ENCODE measurements around the gene GIGYF2. TPM values are rescaled to one million over a fixed set of nuclear protein-coding genes. Genes with fewer than 3 reads are reported as not detected.

Gene GIGYF2
- total RNA-seq, 1 experiment from 2014 or later = 71.1 TPM

- TF ChIP-seq CTCF (IDR thresholded peaks at IDR 0.05; ENCODE audit: unreplicated experiment) = no peak
- no peaks in the 10 kb centered on the region for H3K36me3 Mint-ChIP-seq (ENCODE audit: insufficient read depth, unreplicated experiment)
- H3K4me1 Mint-ChIP-seq (ENCODE audit: insufficient read depth, unreplicated experiment) = no peaks in the 10 kb centered on the region
- intact Hi-C loops (cut with micrococcal nuclease) = no loop called here
- ChIA-PET CTCF (interaction anchor here (0.6 to 0.7 kb wide), 2 partner anchors 14 to 1130 kb away, joined by 3 to 4 read pairs; no protein-coding TSS in a partner anchor), POLR2A (no interaction called here)
- no TSS peak for BruUV-seq (replicated peaks)
- no peaks in the 10 kb centered on the region for H3K9me3 Mint-ChIP-seq (ENCODE audit: unreplicated experiment)
- H3K27ac Mint-ChIP-seq (ENCODE audit: low read depth, unreplicated experiment) = no peak overlapping the region
- no peaks in the 10 kb centered on the region for H3K27me3 Mint-ChIP-seq (ENCODE audit: insufficient read depth, unreplicated experiment)
- no peak overlapping the region for H3K4me3 Mint-ChIP-seq (ENCODE audit: unreplicated experiment)
- DNase-seq (ENCODE audit: unreplicated experiment) = no peak
These were observed 41.7 kb upstream of the GIGYF2 start for GRCh38 chr2:232655392-232655791.

GRCh38 chr2:232658217-232658785, 38.8 kb upstream of the GIGYF2 start:
- Mint-ChIP-seq H3K4me3 (ENCODE audit: unreplicated experiment) (no peak overlapping the region), H3K9me3 (ENCODE audit: unreplicated experiment) (no peaks in the 10 kb centered on the region), H3K36me3 (ENCODE audit: insufficient read depth, unreplicated experiment) (no peaks in the 10 kb centered on the region), H3K27ac (ENCODE audit: low read depth, unreplicated experiment) (no peak overlapping the region), H3K4me1 (ENCODE audit: insufficient read depth, unreplicated experiment) (no peaks in the 10 kb centered on the region), H3K27me3 (ENCODE audit: insufficient read depth, unreplicated experiment) (no peaks in the 10 kb centered on the region)
- peak; percentile 43 for DNase-seq (ENCODE audit: unreplicated experiment)
- ChIA-PET CTCF (no interaction called here), POLR2A (interaction anchor here (0.6 to 0.7 kb wide), 2 partner anchors 36 to 166 kb away, joined by 3 read pairs; no protein-coding TSS in a partner anchor)
- intact Hi-C loops (cut with micrococcal nuclease) = no loop called here
- no TSS peak for BruUV-seq (replicated peaks)
- TF ChIP-seq CTCF (IDR thresholded peaks at IDR 0.05; ENCODE audit: unreplicated experiment) = no peak

- ChIA-PET CTCF (interaction anchor here (0.6 kb wide), 1 partner anchor 14 kb away, joined by 3 read pairs; no protein-coding TSS in a partner anchor), POLR2A (interaction anchor here (0.7 kb wide), 1 partner anchor 11 kb away, joined by 5 read pairs; no protein-coding TSS in a partner anchor)
- no peaks in the 10 kb centered on the region for H3K4me1 Mint-ChIP-seq (ENCODE audit: insufficient read depth, unreplicated experiment)
- TF ChIP-seq CTCF (IDR thresholded peaks at IDR 0.05; ENCODE audit: unreplicated experiment) = no peak
- H3K27me3 Mint-ChIP-seq (ENCODE audit: insufficient read depth, unreplicated experiment) = no peaks in the 10 kb centered on the region
- DNase-seq (ENCODE audit: unreplicated experiment) = no peak
- H3K27ac Mint-ChIP-seq (ENCODE audit: low read depth, unreplicated experiment) = no peak overlapping the region
- intact Hi-C loops (cut with micrococcal nuclease) = no loop called here
- H3K9me3 Mint-ChIP-seq (ENCODE audit: unreplicated experiment) = no peaks in the 10 kb centered on the region
- H3K36me3 Mint-ChIP-seq (ENCODE audit: insufficient read depth, unreplicated experiment) = no peaks in the 10 kb centered on the region
- no peak overlapping the region for H3K4me3 Mint-ChIP-seq (ENCODE audit: unreplicated experiment)
- BruUV-seq (replicated peaks) = no TSS peak
These were observed 37.8 kb upstream of the GIGYF2 start for GRCh38 chr2:232659359-232659758.

- no peak for DNase-seq (ENCODE audit: unreplicated experiment)
These were observed 34.5 kb upstream of the GIGYF2 start for GRCh38 chr2:232662486-232663260.

More at GRCh38 chr2:232662486-232663260, 34.5 kb upstream of the GIGYF2 start:
- no peak for TF ChIP-seq CTCF (IDR thresholded peaks at IDR 0.05; ENCODE audit: unreplicated experiment)
- Mint-ChIP-seq H3K4me1 (ENCODE audit: insufficient read depth, unreplicated experiment) (no peaks in the 10 kb centered on the region), H3K4me3 (ENCODE audit: unreplicated experiment) (no peak overlapping the region), H3K36me3 (ENCODE audit: insufficient read depth, unreplicated experiment) (no peaks in the 10 kb centered on the region), H3K27ac (ENCODE audit: low read depth, unreplicated experiment) (no peak overlapping the region), H3K9me3 (ENCODE audit: unreplicated experiment) (no peaks in the 10 kb centered on the region), H3K27me3 (ENCODE audit: insufficient read depth, unreplicated experiment) (no peaks in the 10 kb centered on the region)
- BruUV-seq (replicated peaks) = no TSS peak
- CTCF ChIA-PET = interaction anchor here (1.2 kb wide), 1 partner anchor 94 kb away, joined by 3 read pairs; no protein-coding TSS in a partner anchor
- POLR2A ChIA-PET = no interaction called here
- intact Hi-C loops (cut with micrococcal nuclease) = no loop called here

All from MCF 10A (cell line).